CD4-positive, alpha-beta T cell treated with Interleukin-1 beta for 1 hour (primary cell): ENCODE results near the gene ZNF200.
"Not testable (repeated sequence)": the region's sequence is repeated elsewhere in the genome, so short reads cannot be mapped to it uniquely, and the experiment has no call there.

Experiments
- DNase-seq, 2 donors: peaks; one replicate each; pipeline ENCODE4 v3.0.0-alpha.2; 2020 to 2022

The ZNF200 gene

GRCh38 chr16:3198334-3199072 is 36.5 kb downstream of the ZNF200 start:
- no peak for DNase-seq

GRCh38 chr16:3197694-3198333 is 37.1 kb downstream of the ZNF200 start:
- DNase-seq, result not testable (repeated sequence)

GRCh38 chr16:3195975-3196374 is 39.0 kb downstream of the ZNF200 start:
- DNase-seq, result no peak

GRCh38 chr16:3194792-3195191 is 40.2 kb downstream of the ZNF200 start:
- DNase-seq, result no peak

- no peak for DNase-seq
Measured at GRCh38 chr16:3193221-3194212, 41.4 kb downstream of the ZNF200 start.

- no peak for DNase-seq
Measured at GRCh38 chr16:3192476-3193019, 42.4 kb downstream of the ZNF200 start.

GRCh38 chr16:3190949-3191353 is 44.0 kb downstream of the ZNF200 start:
- no peak for DNase-seq

GRCh38 chr16:3189869-3190268 is 45.1 kb downstream of the ZNF200 start:
- DNase-seq, result no peak

GRCh38 chr16:3188925-3189825 is 45.8 kb downstream of the ZNF200 start:
- DNase-seq, result no peak

- DNase-seq, result no peak
Measured at GRCh38 chr16:3188675-3188924, 46.4 kb downstream of the ZNF200 start.

GRCh38 chr16:3187798-3188674 is 46.9 kb downstream of the ZNF200 start, which contains the start of gene OR1F1:
TSS of gene OR1F1 (plus strand) at chr16:3188204.
- peak; percentile 59 for DNase-seq

- DNase-seq, result no peak
Measured at GRCh38 chr16:3186946-3187690, 47.8 kb downstream of the ZNF200 start.

GRCh38 chr16:3183445-3184139 is 51.4 kb downstream of the ZNF200 start:
- DNase-seq, result no peak

- peak; percentile 56 to 59 for DNase-seq
Measured at GRCh38 chr16:3182608-3183444, 52.1 kb downstream of the ZNF200 start.

GRCh38 chr16:3182293-3182607 is 52.7 kb downstream of the ZNF200 start:
- not testable (repeated sequence) for DNase-seq

GRCh38 chr16:3180445-3180878 is 54.5 kb downstream of the ZNF200 start:
- no peak for DNase-seq

GRCh38 chr16:3179651-3180050 is 55.3 kb downstream of the ZNF200 start:
- no peak for DNase-seq

- no peak for DNase-seq
Measured at GRCh38 chr16:3175157-3176093, 59.5 kb downstream of the ZNF200 start.
